Cardiac fibroblast (primary cell): ENCODE results near the gene RAB10.
A peak's percentile ranks its signal among the peaks of the same experiment; 100 is the strongest.

Experiments used
- DNase-seq, 2 donors: peaks; one replicate each; pipeline versions ENCODE4 v3.0.0 to v3.0.0-alpha.2; 2010; ENCODE audit warnings: low read depth in 2 of 2
- H3K4me3 ChIP-seq, 2 donors: replicated peaks in 1 of 2; 1 replicate in 1 of 2; 2 replicates in 1 of 2; pipeline ENCODE4 v1.5.1; 2011; ENCODE audit warnings: low read depth in 2 of 2, low read length in 2 of 2, mild to moderate bottlenecking in 2 of 2, moderate library complexity in 1 of 2
- CTCF ChIP-seq: IDR thresholded peaks from one replicate; pipeline ENCODE4 v1.5.1; 2011; ENCODE audit warnings: low read depth, mild to moderate bottlenecking, low read length, inconsistent platforms

Gene RAB10

GRCh38 chr2:26008851-26009566 lies 24.9 kb upstream of the RAB10 start:
- no peak overlapping the region for H3K4me3 ChIP-seq
- no peak for TF ChIP-seq CTCF
- DNase-seq: peak; percentile 94 to 95

GRCh38 chr2:26009567-26009963 lies 24.3 kb upstream of the RAB10 start:
- H3K4me3 ChIP-seq: no peak overlapping the region
- no peak for DNase-seq
- no peak for TF ChIP-seq CTCF

- H3K4me3 ChIP-seq: no peak overlapping the region
- no peak for TF ChIP-seq CTCF
- DNase-seq: no peak
These were observed 22.9 kb upstream of the RAB10 start for GRCh38 chr2:26010943-26011342.

- no peak overlapping the region for H3K4me3 ChIP-seq
- DNase-seq: peak in 1 of 2 donors; percentile 29
- TF ChIP-seq CTCF: no peak
These were observed 22.3 kb upstream of the RAB10 start for GRCh38 chr2:26011609-26011989.

GRCh38 chr2:26011990-26012856 lies 21.7 kb upstream of the RAB10 start:
- no peak for TF ChIP-seq CTCF
- no peak overlapping the region for H3K4me3 ChIP-seq
- DNase-seq: peak; percentile 48 to 54

GRCh38 chr2:26013668-26014067 lies 20.2 kb upstream of the RAB10 start:
- no peak for DNase-seq
- H3K4me3 ChIP-seq: no peak overlapping the region
- no peak for TF ChIP-seq CTCF
